ENCODE results near the gene FLNA. TPM values are rescaled to one million over a fixed set of nuclear protein-coding genes. Genes with fewer than 3 reads are reported as not detected.
A peak's percentile ranks its signal among the peaks of the same experiment; 100 is the strongest.

FLNA gene
- total RNA-seq, 1 donor from 2014 or later = 806 TPM

DNA sequence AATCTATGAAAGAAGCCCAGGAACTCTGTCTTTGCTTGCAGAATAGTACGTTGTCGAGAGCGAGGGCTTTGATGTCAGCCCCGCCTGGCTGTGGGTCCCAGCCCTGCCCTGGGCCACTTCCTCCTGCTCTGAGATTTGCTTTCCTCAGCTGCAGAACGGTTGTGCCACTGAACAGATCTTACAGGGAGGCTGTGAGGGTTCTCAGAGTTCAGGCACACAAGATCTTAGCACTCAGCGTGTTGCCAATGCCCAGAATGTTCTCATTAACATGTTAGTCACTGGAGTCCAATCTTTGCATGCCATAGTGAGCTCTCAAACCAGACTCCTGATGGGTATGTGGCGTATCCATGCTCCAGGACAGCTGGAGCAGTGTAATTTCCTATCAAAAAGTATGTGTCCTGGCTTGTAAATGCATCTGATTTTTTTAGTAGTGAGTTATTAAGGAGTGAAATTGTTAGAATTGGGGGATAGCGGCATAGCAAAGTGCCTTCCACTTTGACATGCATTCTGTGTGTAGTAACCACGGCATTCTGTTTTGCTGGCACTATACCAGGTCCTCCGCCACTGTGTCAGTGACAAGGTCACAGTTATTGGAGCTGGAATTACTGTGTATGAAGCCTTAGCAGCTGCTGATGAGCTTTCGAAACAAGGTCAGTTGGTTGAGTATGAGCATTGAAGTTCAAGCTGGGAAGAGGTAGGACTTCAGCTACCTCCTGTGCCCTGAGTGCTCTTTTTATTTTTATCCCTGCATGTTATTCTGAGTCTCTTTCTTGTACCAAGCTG, 47.2 kb downstream of the FLNA start:
- no peaks in the 10 kb centered on the region for H3K36me3 Mint-ChIP-seq
- no peak for DNase-seq (ENCODE audit: extremely low spot score, unreplicated experiment)
- peaks cover 8% of the 10 kb centered on the region for H3K27me3 Mint-ChIP-seq
- no peaks in the 10 kb centered on the region for H3K9me3 Mint-ChIP-seq
- H3K4me3 Mint-ChIP-seq = no peak overlapping the region
- TF ChIP-seq, protein P1, sequence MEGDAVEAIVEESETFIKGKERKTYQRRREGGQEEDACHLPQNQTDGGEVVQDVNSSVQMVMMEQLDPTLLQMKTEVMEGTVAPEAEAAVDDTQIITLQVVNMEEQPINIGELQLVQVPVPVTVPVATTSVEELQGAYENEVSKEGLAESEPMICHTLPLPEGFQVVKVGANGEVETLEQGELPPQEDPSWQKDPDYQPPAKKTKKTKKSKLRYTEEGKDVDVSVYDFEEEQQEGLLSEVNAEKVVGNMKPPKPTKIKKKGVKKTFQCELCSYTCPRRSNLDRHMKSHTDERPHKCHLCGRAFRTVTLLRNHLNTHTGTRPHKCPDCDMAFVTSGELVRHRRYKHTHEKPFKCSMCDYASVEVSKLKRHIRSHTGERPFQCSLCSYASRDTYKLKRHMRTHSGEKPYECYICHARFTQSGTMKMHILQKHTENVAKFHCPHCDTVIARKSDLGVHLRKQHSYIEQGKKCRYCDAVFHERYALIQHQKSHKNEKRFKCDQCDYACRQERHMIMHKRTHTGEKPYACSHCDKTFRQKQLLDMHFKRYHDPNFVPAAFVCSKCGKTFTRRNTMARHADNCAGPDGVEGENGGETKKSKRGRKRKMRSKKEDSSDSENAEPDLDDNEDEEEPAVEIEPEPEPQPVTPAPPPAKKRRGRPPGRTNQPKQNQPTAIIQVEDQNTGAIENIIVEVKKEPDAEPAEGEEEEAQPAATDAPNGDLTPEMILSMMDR (conservative IDR thresholded peaks at IDR 0.05) = no peak
- H3K4me1 Mint-ChIP-seq (ENCODE audit: unreplicated experiment) = peaks cover 15% of the 10 kb centered on the region
- no peak overlapping the region for H3K27ac Mint-ChIP-seq

DNA sequence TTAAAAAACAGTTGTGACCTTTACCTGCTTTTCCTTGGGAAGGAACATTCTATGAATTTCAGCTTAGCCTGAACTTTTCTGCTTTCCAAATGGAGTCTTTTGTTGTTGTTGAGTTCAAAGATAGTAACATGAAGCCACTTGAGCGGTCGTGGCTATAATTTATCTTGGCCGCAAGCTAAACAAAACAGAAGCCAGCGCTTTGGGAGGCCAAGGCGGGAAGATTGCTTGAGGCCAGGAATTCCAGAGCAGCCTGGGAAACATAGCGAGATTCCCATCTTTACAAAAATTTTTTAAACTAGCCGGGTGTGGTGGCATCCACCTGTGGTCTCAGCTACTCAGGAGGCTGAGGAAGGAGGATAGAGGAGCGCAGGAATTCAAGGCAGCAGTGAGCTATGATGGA, 48.9 kb downstream of the FLNA start:
- DNase-seq (ENCODE audit: extremely low spot score, unreplicated experiment) = no peak
- peaks cover 15% of the 10 kb centered on the region for H3K4me1 Mint-ChIP-seq (ENCODE audit: unreplicated experiment)
- peak overlapping the region; percentile 5 for H3K4me3 Mint-ChIP-seq
- peak overlapping the region; percentile 44 for H3K27ac Mint-ChIP-seq
- no peaks in the 10 kb centered on the region for H3K36me3 Mint-ChIP-seq
- peaks cover 8% of the 10 kb centered on the region for H3K27me3 Mint-ChIP-seq
- TF ChIP-seq, protein P1 (conservative IDR thresholded peaks at IDR 0.05) = no peak
- H3K9me3 Mint-ChIP-seq = no peaks in the 10 kb centered on the region

DNA sequence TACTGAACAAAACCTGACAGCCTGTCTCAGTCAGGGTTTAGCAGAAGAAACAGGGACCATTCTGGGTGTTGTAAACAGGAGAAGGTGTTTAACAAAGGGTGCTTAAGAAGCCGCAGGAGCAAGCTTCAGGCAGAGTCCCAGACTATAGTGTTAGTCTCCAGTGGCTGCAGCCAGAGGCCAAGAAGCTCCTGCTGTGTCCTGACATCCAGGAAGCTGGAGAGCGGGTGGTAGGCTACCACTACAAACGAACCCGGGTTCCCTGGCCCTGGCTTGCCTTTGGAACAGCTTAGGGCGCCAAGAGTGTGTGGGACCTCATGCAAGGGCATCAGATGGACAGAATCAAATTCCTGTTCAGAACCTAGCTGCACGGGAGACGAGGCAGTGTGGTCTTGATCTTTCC, 50.9 kb downstream of the FLNA start:
- TF ChIP-seq, protein P1 (conservative IDR thresholded peaks at IDR 0.05) = no peak
- Mint-ChIP-seq H3K27me3 (peaks cover 12% of the 10 kb centered on the region), H3K4me3 (no peak overlapping the region), H3K4me1 (ENCODE audit: unreplicated experiment) (peaks cover 15% of the 10 kb centered on the region), H3K27ac (no peak overlapping the region), H3K9me3 (no peaks in the 10 kb centered on the region), H3K36me3 (no peaks in the 10 kb centered on the region)
- no peak for DNase-seq (ENCODE audit: extremely low spot score, unreplicated experiment)

DNA sequence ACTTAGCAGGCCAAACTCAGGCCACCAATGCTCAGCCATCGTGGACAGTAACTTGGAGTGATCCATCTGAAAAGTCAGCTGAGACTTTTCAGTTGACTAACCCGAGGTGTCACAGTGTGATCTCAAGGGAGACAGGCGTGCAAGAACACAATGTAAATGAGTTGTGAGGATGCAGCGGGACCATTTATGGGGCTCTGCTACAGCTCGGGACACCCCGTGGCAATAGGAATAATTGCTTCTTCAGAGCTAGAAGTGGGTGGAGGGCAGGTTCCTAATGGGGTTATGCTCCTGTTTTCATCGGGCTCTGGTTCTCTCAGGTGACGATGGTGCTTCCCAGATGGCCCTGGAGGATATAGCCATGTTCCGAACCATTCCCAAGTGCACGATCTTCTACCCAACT, 51.5 kb downstream of the FLNA start:
- no peak overlapping the region for H3K4me3 Mint-ChIP-seq
- H3K36me3 Mint-ChIP-seq = no peaks in the 10 kb centered on the region
- H3K27ac Mint-ChIP-seq = no peak overlapping the region
- TF ChIP-seq, protein P1 (conservative IDR thresholded peaks at IDR 0.05) = no peak
- no peak for DNase-seq (ENCODE audit: extremely low spot score, unreplicated experiment)
- H3K9me3 Mint-ChIP-seq = no peaks in the 10 kb centered on the region
- peaks cover 12% of the 10 kb centered on the region for H3K27me3 Mint-ChIP-seq
- peaks cover 15% of the 10 kb centered on the region for H3K4me1 Mint-ChIP-seq (ENCODE audit: unreplicated experiment)

DNA sequence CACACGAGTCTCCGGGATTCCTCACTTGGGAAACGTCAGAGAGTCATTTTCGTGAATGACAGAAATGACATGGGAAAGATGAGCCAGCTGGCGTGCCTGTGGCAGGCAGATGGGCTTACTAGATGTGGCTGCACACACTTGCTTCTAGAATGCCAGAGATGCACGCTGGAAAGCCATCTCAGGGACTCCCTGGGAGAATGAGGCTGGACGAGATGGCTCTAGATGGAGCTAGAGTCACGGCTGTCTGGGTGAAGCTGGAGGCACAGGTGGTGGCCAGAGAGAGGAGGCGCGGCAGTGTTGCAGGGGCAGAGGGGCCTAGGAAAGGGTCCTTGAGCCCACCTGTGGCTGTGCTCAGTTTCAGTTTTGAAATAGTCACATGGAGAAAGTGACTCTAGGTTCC, 52.8 kb downstream of the FLNA start:
- no peak for DNase-seq (ENCODE audit: extremely low spot score, unreplicated experiment)
- Mint-ChIP-seq H3K27me3 (peaks cover 9% of the 10 kb centered on the region), H3K9me3 (peaks cover 6% of the 10 kb centered on the region), H3K4me1 (ENCODE audit: unreplicated experiment) (peaks cover 15% of the 10 kb centered on the region), H3K4me3 (no peak overlapping the region), H3K27ac (no peak overlapping the region), H3K36me3 (no peaks in the 10 kb centered on the region)
- TF ChIP-seq, protein P1 (conservative IDR thresholded peaks at IDR 0.05) = no peak

Measured in type B pancreatic cell (in vitro differentiated cells).